ENCODE data around the gene CBX2. TPM values are rescaled to one million over a fixed set of nuclear protein-coding genes. Genes with fewer than 3 reads are reported as not detected.
A peak's percentile ranks its signal among the peaks of the same experiment; 100 is the strongest.

CBX2 gene
- total RNA-seq, 1 experiment from 2014 or later: 79.4 TPM

DNA sequence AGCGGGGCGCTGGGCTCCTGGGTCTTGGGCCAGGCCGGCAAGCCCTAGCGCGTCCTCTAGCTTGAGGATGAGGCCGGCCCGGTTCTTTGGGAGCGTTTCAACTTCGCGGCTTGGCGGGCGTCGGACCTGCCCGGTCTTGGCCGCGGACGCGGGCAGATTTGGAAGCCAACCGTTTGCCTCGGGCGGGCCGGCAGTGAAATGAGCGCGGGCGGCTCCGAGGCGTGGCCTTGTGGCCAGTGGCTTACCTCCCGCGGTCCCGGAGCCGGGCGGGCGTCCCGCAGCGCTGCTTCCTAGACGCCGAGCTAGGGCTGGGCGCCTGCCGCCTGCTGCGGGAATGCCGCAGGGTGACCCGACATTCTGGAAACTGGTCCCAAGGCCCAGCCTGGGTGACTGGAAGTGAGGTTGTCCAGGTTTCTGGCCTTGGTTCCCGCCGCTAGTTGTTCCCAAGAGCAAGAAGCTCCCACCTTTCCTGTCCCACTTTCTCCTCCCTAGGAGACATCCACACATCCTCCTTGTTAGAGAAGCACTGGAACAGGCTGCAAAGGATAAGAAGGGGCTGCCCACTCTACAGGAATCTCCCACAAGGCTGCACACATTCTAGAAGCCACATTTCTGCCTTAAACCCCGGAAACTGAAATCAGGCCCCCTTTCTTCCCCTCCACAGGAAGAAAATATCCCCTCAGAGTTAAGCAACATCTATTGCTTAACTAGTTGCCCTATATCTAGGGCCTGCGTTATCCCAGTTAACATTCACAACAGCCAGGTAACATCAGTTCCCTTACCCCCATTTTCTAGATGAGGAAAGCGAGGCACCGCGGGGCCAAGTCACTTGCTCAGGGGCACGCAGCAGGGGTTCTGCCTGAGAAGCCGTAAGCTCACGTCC, 23.4 kb downstream of the CBX2 start:
- H3K27me3 Mint-ChIP-seq (ENCODE audit: low read depth): peaks cover 92% of the 10 kb centered on the region
- Histone ChIP-seq H3K27ac (ENCODE audit: insufficient read length, low read depth, low read length) (no peak overlapping the region), H3K9ac (ENCODE audit: extremely low read depth, insufficient read length, low read length) (no peak overlapping the region), H3K4ac (ENCODE audit: low read depth, low read length) (no peak overlapping the region), H4K20me1 (ENCODE audit: control insufficient read depth, insufficient read depth, insufficient read length) (no peaks in the 10 kb centered on the region), H2AFZ (ENCODE audit: low read length) (no peak overlapping the region), H3K4me1 (ENCODE audit: insufficient read depth, low read length) (no peaks in the 10 kb centered on the region; the same call in 1 of the 2 replicates), H2AK5ac (ENCODE audit: insufficient read length, low read length) (no peak overlapping the region), H4K8ac (replicated peaks; ENCODE audit: insufficient read length, low read depth, low read length) (no peak overlapping the region), H3K79me2 (ENCODE audit: insufficient read depth, low read length) (no peaks in the 10 kb centered on the region), H3K18ac (ENCODE audit: insufficient read length, low read depth, low read length) (no peak overlapping the region), H3T11ph (ENCODE audit: low read length) (no peak overlapping the region), H3K56ac (ENCODE audit: insufficient read length, low read depth, low read length) (no peak overlapping the region), H3K14ac (ENCODE audit: insufficient read depth, low read length) (no peak overlapping the region), H2BK5ac (ENCODE audit: insufficient read length, low read length) (no peak overlapping the region), H4K91ac (ENCODE audit: insufficient read length, low read depth, low read length) (no peak overlapping the region), H3K4me2 (ENCODE audit: insufficient read depth, insufficient read length, low read length) (peak overlapping the region; percentile 4), H2BK20ac (ENCODE audit: low read depth, low read length, poor library complexity, severe bottlenecking) (no peak overlapping the region), H3K79me1 (ENCODE audit: insufficient read depth, low read depth, low read length, poor library complexity, severe bottlenecking) (no peaks in the 10 kb centered on the region), H2BK15ac (ENCODE audit: low read depth, low read length) (no peak overlapping the region), H3K9me3 (ENCODE audit: control insufficient read depth, low read depth, low read length) (no peaks in the 10 kb centered on the region), H3K27me3 (ENCODE audit: insufficient read depth, low read length) (peaks cover 79% of the 10 kb centered on the region), H3K23me2 (ENCODE audit: insufficient read length, low read depth, low read length, poor library complexity, severe bottlenecking) (peaks cover 9% of the 10 kb centered on the region), H3K23ac (ENCODE audit: insufficient read length, low read depth, low read length) (no peak overlapping the region), H2BK120ac (ENCODE audit: low read depth, low read length, poor library complexity, severe bottlenecking) (no peak overlapping the region), H4K5ac (ENCODE audit: insufficient read length, low read depth, low read length) (no peak overlapping the region), H2BK12ac (ENCODE audit: insufficient read length, low read depth, low read length) (no peak overlapping the region)
- peaks cover 39 to 52% of the 10 kb centered on the region in 2 experiments for H3K4me1 Mint-ChIP-seq
- peak; percentile 60 for DNase-seq
- H3K27ac Mint-ChIP-seq: no peak overlapping the region
- H3K36me3 Mint-ChIP-seq (ENCODE audit: insufficient read depth in 1 of 3, low read depth in 3 of 3): peaks cover 0 to 1% (median 0%) of the 10 kb centered on the region in 3 experiments; a peak in 1 of 7 replicates
- WGBS (ENCODE audit: extremely low coverage, insufficient read length, low lambda C conversion rate): no CpG with 5 or more reads among the region's 52 CpGs
- peaks cover 4 to 15% of the 10 kb centered on the region in 2 experiments; a peak in 4 of 5 replicates for H3K9me3 Mint-ChIP-seq
- TF ChIP-seq, protein P1, sequence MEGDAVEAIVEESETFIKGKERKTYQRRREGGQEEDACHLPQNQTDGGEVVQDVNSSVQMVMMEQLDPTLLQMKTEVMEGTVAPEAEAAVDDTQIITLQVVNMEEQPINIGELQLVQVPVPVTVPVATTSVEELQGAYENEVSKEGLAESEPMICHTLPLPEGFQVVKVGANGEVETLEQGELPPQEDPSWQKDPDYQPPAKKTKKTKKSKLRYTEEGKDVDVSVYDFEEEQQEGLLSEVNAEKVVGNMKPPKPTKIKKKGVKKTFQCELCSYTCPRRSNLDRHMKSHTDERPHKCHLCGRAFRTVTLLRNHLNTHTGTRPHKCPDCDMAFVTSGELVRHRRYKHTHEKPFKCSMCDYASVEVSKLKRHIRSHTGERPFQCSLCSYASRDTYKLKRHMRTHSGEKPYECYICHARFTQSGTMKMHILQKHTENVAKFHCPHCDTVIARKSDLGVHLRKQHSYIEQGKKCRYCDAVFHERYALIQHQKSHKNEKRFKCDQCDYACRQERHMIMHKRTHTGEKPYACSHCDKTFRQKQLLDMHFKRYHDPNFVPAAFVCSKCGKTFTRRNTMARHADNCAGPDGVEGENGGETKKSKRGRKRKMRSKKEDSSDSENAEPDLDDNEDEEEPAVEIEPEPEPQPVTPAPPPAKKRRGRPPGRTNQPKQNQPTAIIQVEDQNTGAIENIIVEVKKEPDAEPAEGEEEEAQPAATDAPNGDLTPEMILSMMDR (conservative IDR thresholded peaks at IDR 0.05): no peak; the same call in 2 of the 3 replicates
- no peak overlapping the region; a peak in 2 of 5 replicates for H3K4me3 Mint-ChIP-seq
